Stimulated activated naive B cell treated with anti-CD40 and anti-IgM and Interleukin-4, amounts not matched to agents 10 μg/mL and 1 μg/mL and 100 μg/mL, for 72 hours (primary cell): ENCODE results near the gene SCN4A.

ENCODE experiments used
- ATAC-seq, 2 donors: fragments of 150-1000 bp; cut with Tn5 transposase; replicated peaks; 2 replicates each; pipeline ENCODE4 v1.10.0; 2021; ENCODE audit warnings: moderate library complexity in 1 of 2
- DNase-seq: peaks from one replicate; pipeline ENCODE4 v3.0.0; 2021
- H3K27ac Mint-ChIP-seq: one replicate; pipeline ENCODE4 v1.8.0; 2022; ENCODE audit warnings: mild to moderate bottlenecking, mixed read lengths
- H3K27me3 Mint-ChIP-seq, 2 donors: one replicate each; pipeline ENCODE4 v1.8.0; 2022; ENCODE audit warnings: mixed read lengths in 2 of 2
- H3K36me3 Mint-ChIP-seq, 2 donors: one replicate each; pipeline ENCODE4 v1.8.0; 2022; ENCODE audit warnings: mixed read lengths in 2 of 2, mild to moderate bottlenecking in 1 of 2
- H3K4me1 Mint-ChIP-seq, 2 donors: one replicate each; pipeline ENCODE4 v1.8.0; 2022; ENCODE audit warnings: mixed read lengths in 2 of 2, mild to moderate bottlenecking in 1 of 2
- H3K4me3 Mint-ChIP-seq, 2 donors: one replicate each; pipeline ENCODE4 v1.8.0; 2022; ENCODE audit warnings: mild to moderate bottlenecking in 2 of 2, mixed read lengths in 2 of 2, moderate library complexity in 1 of 2
- H3K9me3 Mint-ChIP-seq, 2 donors: one replicate each; pipeline ENCODE4 v1.8.0; 2022; ENCODE audit warnings: mixed read lengths in 2 of 2, mild to moderate bottlenecking in 1 of 2

The SCN4A gene

DNA sequence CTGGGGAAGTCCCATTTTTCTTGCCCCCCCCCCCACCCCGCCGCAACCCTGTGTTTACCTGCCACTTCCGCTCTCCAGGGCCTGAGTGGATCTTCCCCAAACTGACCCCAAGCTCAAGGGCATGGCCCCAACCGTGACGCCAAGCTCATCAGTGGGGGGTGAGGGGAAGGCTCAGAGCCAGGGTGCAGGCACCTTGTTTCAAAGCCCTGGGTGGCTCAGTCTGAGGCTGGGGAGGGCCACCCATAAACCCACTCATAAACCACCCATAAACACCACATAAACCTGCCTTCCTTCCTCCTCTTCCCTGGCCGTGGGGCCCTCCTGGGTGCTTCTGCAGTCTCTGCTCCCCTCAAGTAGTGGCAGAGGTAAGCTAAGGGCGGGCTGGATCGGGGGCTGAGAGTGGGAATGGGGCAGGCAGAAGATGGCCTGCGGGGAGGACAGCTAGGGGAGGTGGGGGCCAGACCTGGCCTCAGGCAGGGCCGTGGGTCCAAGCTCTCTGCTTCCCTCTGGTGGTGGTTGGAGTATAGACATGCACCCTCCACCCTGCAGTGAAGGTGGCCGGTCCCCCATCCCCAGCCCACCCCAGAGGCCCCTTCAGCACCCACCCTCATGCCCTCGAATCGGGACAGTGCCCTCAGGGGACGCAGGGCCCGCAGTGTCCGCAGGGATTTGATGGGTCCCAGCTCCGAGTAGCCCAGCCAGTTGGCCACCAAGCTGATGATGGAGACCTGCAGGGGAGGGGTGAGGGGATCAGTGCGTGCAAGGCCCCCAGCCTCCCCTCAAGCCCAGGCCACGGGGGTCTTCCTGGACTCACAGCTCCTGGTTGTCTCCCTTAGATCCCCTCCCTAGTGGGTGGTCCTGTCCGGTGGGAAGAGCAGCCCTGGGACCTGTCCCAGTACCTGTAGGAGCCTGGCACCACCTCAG, 26.0 kb downstream of the SCN4A start:
- peak; percentile 82 to 84 for ATAC-seq
- H3K36me3 Mint-ChIP-seq = peaks cover 9% of the 10 kb centered on the region in 2 donors
- H3K27ac Mint-ChIP-seq = peak overlapping the region; percentile 98
- H3K4me1 Mint-ChIP-seq = peaks cover 44 to 79% of the 10 kb centered on the region in 2 donors
- no peaks in the 10 kb centered on the region for H3K27me3 Mint-ChIP-seq
- peak; percentile 86 for DNase-seq
- peak overlapping the region; percentile 86 to 88 for H3K4me3 Mint-ChIP-seq
- peaks cover 0 to 1% of the 10 kb centered on the region in 2 donors for H3K9me3 Mint-ChIP-seq

DNA sequence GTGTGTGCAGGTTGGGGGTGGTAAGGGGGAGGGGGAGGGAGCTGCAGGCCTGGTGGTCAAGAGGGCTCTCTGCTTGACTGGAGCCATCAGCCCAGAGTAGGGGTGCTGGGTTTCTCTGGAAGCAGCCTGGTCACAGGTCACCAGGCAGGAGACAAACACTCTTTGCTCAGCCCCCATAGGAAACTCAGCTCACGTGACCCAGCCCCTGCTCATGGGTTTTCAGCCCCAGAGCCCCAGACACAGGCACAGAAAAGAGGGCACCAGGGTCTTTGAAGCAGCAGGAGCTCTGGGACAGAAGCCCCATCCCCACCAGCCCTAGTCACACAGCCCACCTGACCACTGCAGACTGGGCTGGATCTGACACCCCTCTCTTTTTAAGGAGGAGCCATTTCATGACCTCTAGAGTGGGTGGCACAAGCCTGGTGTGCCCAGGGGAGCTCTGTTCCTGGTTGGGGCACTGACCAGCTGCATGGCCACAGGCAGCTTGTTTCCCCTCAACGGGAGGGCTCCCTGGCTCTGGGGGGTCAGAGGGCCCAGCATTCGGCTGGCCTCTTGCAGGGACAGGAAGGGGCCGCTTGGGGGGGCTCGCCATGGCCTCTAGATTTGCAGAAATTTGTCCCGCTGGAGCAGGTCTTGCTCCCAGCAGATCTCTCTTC, 26.8 kb downstream of the SCN4A start:
- Mint-ChIP-seq H3K4me3 (peak overlapping the region; percentile 86 to 88), H3K36me3 (peaks cover 13 to 17% of the 10 kb centered on the region in 2 donors), H3K4me1 (peaks cover 42 to 82% of the 10 kb centered on the region in 2 donors), H3K27ac (peak overlapping the region; percentile 98), H3K9me3 (peaks cover 0 to 5% of the 10 kb centered on the region in 2 donors), H3K27me3 (no peaks in the 10 kb centered on the region)
- DNase-seq (peak; percentile 83), ATAC-seq (peak; percentile 68 to 72)

DNA sequence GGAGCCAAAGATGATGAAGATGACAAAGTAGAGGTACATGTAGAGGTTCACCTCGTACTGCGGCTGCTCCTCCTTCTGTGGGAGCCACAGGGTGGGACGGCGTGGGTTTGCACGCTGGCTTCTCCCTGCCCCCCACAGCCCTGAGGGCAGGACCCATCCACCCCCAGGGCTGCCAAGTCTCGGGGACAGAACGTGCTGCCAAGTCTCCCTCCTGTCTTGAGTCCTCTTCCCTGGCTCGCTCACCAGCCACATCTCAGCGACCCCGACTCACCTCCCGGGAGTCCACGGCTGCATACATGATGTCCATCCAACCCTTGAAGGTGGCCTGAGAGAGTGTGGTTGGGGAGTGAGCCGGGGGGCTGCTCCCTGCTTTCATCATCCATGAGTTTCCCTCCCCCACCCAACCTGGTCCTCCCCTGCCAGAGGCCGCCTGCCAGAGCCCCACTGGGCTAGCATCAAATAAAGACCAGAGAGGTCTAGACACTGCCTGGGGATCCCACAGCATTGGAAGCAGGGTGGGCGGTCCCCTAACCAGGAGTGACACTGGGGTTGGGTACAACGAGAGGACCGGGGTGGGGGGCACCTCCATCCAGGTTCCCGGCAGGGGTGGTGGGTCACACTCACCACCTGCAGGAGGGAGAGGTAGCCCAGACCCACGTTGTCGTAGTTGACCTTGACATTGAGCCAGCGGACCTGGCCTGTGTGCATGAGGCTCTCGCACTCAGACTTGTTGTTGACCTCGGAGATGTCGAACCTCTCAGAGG, 27.8 kb downstream of the SCN4A start:
- H3K4me3 Mint-ChIP-seq = peak overlapping the region; percentile 57 to 88
- H3K9me3 Mint-ChIP-seq = peaks cover 0 to 5% of the 10 kb centered on the region in 2 donors
- H3K27me3 Mint-ChIP-seq = no peaks in the 10 kb centered on the region
- ATAC-seq (no peak), DNase-seq (no peak)
- H3K36me3 Mint-ChIP-seq = peaks cover 13 to 17% of the 10 kb centered on the region in 2 donors
- peak overlapping the region; percentile 98 for H3K27ac Mint-ChIP-seq
- H3K4me1 Mint-ChIP-seq = peaks cover 45 to 86% of the 10 kb centered on the region in 2 donors

DNA sequence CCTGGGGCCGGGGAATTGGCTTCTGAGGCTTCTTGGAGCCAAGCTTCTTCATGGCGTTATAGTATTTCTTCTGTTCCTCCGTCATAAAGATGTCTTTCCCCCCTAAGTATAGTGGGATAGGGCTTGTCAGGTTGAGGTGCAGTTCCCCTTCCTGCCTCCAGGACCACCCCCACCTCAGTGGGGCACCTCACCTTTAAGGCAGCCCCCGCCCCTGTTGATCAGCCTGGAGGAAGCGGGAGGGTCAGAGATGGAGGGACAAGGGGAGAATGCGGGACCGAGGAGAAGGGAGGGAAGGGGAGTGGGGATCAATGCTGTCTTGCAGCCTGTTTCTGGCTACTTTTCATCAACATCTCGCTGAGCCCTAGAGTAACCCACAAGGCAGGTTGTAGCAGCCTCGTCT, 29.0 kb downstream of the SCN4A start:
- no peak for ATAC-seq
- Mint-ChIP-seq H3K9me3 (peaks cover 0 to 5% of the 10 kb centered on the region in 2 donors), H3K4me3 (peak overlapping the region in 1 of 2 donors; percentile 46), H3K4me1 (peaks cover 50 to 89% of the 10 kb centered on the region in 2 donors), H3K36me3 (peaks cover 13 to 17% of the 10 kb centered on the region in 2 donors), H3K27ac (peak overlapping the region; percentile 79), H3K27me3 (no peaks in the 10 kb centered on the region)
- no peak for DNase-seq

DNA sequence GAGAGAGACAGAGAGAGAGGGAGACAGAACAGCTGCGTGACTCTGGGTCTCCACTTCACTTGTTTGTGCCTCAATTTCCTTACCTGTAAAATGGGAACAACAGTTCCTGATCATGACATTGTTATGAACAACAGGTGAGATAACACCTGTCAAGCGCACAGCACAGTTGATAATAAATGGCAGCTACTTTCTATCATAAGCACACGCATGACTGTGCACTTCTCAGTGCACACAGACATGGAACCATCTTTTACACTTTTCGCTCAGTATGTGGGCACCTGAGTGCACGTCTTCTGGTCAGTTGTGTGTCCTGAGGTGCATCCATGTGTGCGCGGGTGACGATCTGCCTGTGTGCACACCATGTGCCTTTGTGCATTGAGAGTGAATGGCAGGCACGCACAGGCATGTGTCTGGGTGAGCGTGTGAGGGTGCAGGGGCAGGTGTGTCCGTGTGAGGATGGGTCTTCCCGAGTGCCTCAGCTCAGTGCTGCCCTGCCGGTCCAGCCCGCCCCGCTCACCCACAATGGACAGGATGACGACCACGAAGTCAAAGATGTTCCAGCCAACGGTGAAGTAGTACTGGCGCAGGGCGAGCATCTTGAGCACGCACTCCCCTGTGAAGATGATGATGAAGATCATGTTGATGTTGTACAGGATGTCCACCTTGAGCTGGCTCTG, 30.3 kb downstream of the SCN4A start:
- peaks cover 0 to 5% of the 10 kb centered on the region in 2 donors for H3K9me3 Mint-ChIP-seq
- DNase-seq (no peak), ATAC-seq (no peak)
- peak overlapping the region; percentile 48 for H3K27ac Mint-ChIP-seq
- H3K4me3 Mint-ChIP-seq = no peak overlapping the region
- peaks cover 57 to 91% of the 10 kb centered on the region in 2 donors for H3K4me1 Mint-ChIP-seq
- H3K36me3 Mint-ChIP-seq = peaks cover 13 to 17% of the 10 kb centered on the region in 2 donors
- H3K27me3 Mint-ChIP-seq = no peaks in the 10 kb centered on the region

DNA sequence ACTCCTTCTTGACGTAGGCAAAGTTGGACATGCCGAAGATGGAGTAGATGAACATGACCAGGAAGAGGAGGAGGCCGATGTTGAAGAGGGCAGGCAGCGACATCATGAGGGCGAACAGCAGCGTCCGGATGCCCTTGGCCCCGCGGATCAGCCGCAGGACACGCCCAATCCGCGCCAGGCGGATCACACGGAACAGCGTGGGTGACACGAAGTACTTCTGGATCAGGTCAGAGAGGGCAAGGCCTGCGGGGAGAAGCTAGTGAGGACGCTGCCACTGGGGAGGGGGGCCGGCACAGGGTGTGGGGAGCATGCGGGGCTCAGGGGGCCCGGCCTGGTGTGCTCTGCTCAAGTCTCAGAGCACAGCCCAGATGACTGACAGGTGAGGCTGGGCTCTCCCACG, 31.0 kb downstream of the SCN4A start:
- H3K27me3 Mint-ChIP-seq = no peaks in the 10 kb centered on the region
- no peak overlapping the region for H3K4me3 Mint-ChIP-seq
- DNase-seq = no peak
- peaks cover 61 to 92% of the 10 kb centered on the region in 2 donors for H3K4me1 Mint-ChIP-seq
- no peak for ATAC-seq
- peaks cover 0 to 5% of the 10 kb centered on the region in 2 donors for H3K9me3 Mint-ChIP-seq
- no peak overlapping the region for H3K27ac Mint-ChIP-seq
- peaks cover 13 to 17% of the 10 kb centered on the region in 2 donors for H3K36me3 Mint-ChIP-seq

DNA sequence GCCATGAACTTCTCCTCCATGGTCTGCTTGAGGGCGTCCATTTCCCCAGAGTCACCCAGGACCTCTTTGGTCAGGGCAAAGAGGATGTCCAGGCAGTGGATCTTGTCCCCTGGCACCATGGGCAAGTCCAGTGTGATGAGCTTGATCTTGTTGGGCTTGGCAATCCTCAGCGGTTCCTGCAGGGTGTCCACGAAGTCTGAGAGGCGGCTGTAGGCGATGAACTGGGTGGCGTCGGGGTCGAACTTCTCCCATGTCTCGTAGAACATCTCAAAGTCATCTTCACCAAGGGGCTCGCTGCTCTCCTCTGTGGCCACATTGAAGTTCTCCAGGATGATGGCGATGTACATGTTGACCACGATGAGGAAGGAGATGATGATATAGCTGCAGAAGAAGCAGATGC, 31.6 kb downstream of the SCN4A start:
- H3K27me3 Mint-ChIP-seq = no peaks in the 10 kb centered on the region
- peaks cover 1 to 5% of the 10 kb centered on the region in 2 donors for H3K9me3 Mint-ChIP-seq
- H3K36me3 Mint-ChIP-seq = peaks cover 14 to 17% of the 10 kb centered on the region in 2 donors
- no peak for DNase-seq
- H3K4me1 Mint-ChIP-seq = peaks cover 57 to 90% of the 10 kb centered on the region in 2 donors
- no peak overlapping the region for H3K4me3 Mint-ChIP-seq
- ATAC-seq = no peak
- no peak overlapping the region for H3K27ac Mint-ChIP-seq

DNA sequence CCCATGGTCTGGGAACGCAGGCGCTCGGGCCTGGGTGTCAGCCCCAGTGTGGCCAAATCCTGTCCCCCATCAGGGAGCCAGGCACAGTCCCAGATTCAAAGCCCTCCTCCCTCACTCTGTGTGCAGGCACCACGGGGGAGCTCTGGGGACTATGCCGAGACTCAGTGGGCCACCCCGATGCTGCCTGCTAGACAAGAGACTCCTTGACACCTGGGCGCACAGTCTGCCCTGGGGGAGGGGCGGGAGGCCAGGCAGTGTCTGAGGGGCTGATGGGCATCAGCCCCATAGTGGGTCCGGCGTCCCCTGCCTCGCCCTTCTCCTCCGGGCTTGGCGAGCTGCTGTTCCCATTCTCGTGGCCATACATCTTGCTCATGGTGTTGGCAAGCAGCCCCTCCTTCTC, 32.1 kb downstream of the SCN4A start:
- Mint-ChIP-seq H3K27ac (no peak overlapping the region), H3K9me3 (peaks cover 4 to 5% of the 10 kb centered on the region in 2 donors), H3K4me3 (no peak overlapping the region), H3K27me3 (no peaks in the 10 kb centered on the region), H3K36me3 (peaks cover 16 to 17% of the 10 kb centered on the region in 2 donors), H3K4me1 (peaks cover 54 to 90% of the 10 kb centered on the region in 2 donors)
- DNase-seq = no peak
- ATAC-seq = no peak

DNA sequence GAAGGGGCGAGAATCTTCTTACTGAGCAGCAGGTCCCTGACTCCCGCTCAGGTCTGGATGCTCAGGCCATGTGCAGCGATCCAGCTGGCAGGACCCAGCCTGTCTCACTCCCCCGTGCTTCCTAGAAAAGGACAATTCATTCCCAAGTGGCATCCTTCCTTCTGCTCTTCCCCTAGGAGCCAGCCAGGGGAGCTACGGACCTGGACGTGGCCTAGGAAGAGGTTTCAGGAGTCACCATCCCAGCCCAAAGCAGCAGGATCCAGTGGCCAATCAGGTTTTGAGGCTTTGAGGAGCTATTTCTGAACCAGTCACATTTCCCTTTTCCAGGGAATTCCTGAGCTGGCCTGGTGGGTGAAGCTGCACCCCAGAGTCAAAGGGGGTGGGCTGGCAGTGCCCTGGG, 32.8 kb downstream of the SCN4A start:
- DNase-seq = no peak
- H3K36me3 Mint-ChIP-seq = peaks cover 16 to 17% of the 10 kb centered on the region in 2 donors
- peak overlapping the region; percentile 91 for H3K27ac Mint-ChIP-seq
- peaks cover 50 to 90% of the 10 kb centered on the region in 2 donors for H3K4me1 Mint-ChIP-seq
- H3K9me3 Mint-ChIP-seq = peaks cover 4 to 5% of the 10 kb centered on the region in 2 donors
- H3K4me3 Mint-ChIP-seq = no peak overlapping the region
- H3K27me3 Mint-ChIP-seq = no peaks in the 10 kb centered on the region
- ATAC-seq = no peak

DNA sequence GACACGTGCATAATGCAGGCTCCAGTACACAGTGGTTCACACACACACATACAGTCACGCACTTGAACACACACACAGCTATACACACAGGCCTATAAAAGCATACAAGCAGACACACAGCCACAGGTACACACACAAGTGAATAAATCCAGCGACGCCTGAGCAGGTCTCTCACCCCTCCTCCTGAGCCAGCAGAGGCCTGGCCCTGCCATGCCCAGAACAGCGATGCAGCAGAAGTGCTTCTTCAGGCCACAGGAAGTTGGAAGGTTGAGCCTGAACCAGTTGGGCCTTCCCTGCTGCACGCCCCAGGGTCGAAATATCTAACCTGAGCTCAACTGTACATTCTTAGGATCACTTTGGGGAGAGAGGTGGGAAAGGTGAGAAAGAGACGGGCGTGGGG, 33.3 kb downstream of the SCN4A start:
- peaks cover 16 to 17% of the 10 kb centered on the region in 2 donors for H3K36me3 Mint-ChIP-seq
- H3K4me3 Mint-ChIP-seq = no peak overlapping the region
- no peaks in the 10 kb centered on the region for H3K27me3 Mint-ChIP-seq
- peak overlapping the region; percentile 85 for H3K27ac Mint-ChIP-seq
- peaks cover 4% of the 10 kb centered on the region in 2 donors for H3K9me3 Mint-ChIP-seq
- no peak for DNase-seq
- ATAC-seq = peak in 1 of 2 donors; percentile 4
- peaks cover 51 to 90% of the 10 kb centered on the region in 2 donors for H3K4me1 Mint-ChIP-seq

DNA sequence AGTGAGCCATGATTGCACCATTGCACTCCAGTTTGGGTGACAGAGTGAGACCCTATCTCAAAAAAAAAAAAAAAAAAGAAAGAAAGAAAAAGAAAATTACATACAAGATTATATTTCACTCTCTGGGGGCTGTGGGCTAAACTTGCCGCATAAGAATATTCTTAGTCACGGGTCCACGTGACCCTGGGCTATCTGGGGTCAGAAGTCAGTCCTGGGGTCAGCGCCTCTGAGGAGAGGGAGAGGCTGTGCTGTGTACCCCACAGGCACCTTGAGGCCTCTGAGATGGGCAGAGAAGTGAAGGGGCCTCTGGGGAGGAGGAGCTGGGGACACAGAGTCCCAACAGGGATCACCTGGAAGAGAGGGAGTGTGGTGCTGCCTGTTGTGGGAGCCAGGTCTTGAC, 34.8 kb downstream of the SCN4A start:
- Mint-ChIP-seq H3K4me3 (no peak overlapping the region), H3K4me1 (peaks cover 58 to 90% of the 10 kb centered on the region in 2 donors), H3K27me3 (no peaks in the 10 kb centered on the region), H3K9me3 (peaks cover 3 to 4% of the 10 kb centered on the region in 2 donors), H3K36me3 (peaks cover 16 to 17% of the 10 kb centered on the region in 2 donors), H3K27ac (peak overlapping the region; percentile 77)
- DNase-seq (no peak), ATAC-seq (no peak)

DNA sequence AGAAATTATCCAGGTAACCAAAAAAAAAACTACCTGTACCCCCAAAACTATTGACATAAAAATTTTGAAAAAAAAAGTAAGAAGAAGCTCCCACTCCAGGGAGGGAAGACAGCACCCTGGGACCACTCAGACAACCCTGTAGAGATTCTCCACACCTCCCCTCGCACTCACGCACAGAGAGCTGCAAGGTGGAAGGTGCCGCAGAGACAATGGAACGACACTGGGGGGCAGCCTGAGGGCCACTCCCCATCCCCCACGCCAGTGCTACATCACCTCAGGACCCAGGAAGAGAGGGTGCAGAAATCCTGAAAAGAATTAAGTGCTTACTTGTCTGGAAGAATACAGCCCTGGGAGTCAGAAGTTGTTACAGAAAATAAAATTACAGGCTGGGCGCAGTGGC, 35.4 kb downstream of the SCN4A start:
- no peaks in the 10 kb centered on the region for H3K27me3 Mint-ChIP-seq
- no peak overlapping the region for H3K4me3 Mint-ChIP-seq
- peaks cover 58 to 90% of the 10 kb centered on the region in 2 donors for H3K4me1 Mint-ChIP-seq
- peaks cover 11 to 13% of the 10 kb centered on the region in 2 donors for H3K36me3 Mint-ChIP-seq
- H3K9me3 Mint-ChIP-seq = peaks cover 3 to 4% of the 10 kb centered on the region in 2 donors
- DNase-seq (no peak), ATAC-seq (no peak)
- peak overlapping the region; percentile 77 for H3K27ac Mint-ChIP-seq
